WTC11 (cell line): ENCODE results near the gene TTC39B. TPM values are rescaled to one million over a fixed set of nuclear protein-coding genes. Genes with fewer than 3 reads are reported as not detected.

Source experiments
- ATAC-seq: fragments of 200-7000 bp; cut with Tn5 transposase; 2 replicates; pipeline ENCODE4 v1.10.0; 2021; ENCODE audit warnings: mild to moderate bottlenecking, moderate library complexity
- CTCF ChIA-PET: fragments of 300-600 bp; sonication (Branson Sonifier 250); formaldehyde crosslinking; loops from one replicate; lab custom pipeline; 2021; ENCODE audit warnings: antibody characterized with exemption; lab: Charles Lee
- POLR2A ChIA-PET: fragments of 350-600 bp; sonication (Branson Sonifier 250); formaldehyde crosslinking; loops from one replicate; lab custom pipeline; 2021; ENCODE audit warnings: antibody characterized with exemption; lab: Charles Lee
- DNase-seq: peaks from one replicate; pipeline ENCODE4 v3.0.0; 2021; ENCODE audit warnings: low spot score
- H3K27ac Mint-ChIP-seq: 2 replicates; pipeline ENCODE4 v1.8.0; 2021; ENCODE audit warnings: mixed read lengths
- H3K27me3 Mint-ChIP-seq: 2 replicates; pipeline ENCODE4 v1.8.0; 2021; ENCODE audit warnings: low read depth, mild to moderate bottlenecking, moderate library complexity, mixed read lengths
- H3K36me3 Mint-ChIP-seq: 2 replicates; pipeline ENCODE4 v1.8.0; 2021; ENCODE audit warnings: mixed read lengths
- H3K4me1 Mint-ChIP-seq: 2 replicates; pipeline ENCODE4 v1.8.0; 2022; ENCODE audit warnings: mixed read lengths
- H3K4me3 Mint-ChIP-seq: 2 replicates; pipeline ENCODE4 v1.8.0; 2021; ENCODE audit warnings: mild to moderate bottlenecking, moderate library complexity, mixed read lengths
- H3K9me3 Mint-ChIP-seq: 2 replicates; pipeline ENCODE4 v1.8.0; 2021; ENCODE audit warnings: mixed read lengths
- ATF1 ChIP-seq: sonication (generic); formaldehyde crosslinking; IDR thresholded peaks from 2 replicates; pipeline ENCODE4 v1.8.1; 2023; ENCODE audit warnings: mild to moderate bottlenecking, moderate library complexity, missing genetic modification reagents
- ELF4 ChIP-seq: sonication (generic); formaldehyde crosslinking; IDR thresholded peaks from 2 replicates; pipeline ENCODE4 v1.8.1; 2022; ENCODE audit warnings: low read depth, mild to moderate bottlenecking, moderate library complexity, missing genetic modification reagents
- EMX1 ChIP-seq: fragments of 250-450 bp; sonication (Bioruptor Pico); IDR thresholded peaks from 2 replicates; pipeline ENCODE4 v1.8.0; 2021; ENCODE audit warnings: mild to moderate bottlenecking
- HMGA2 ChIP-seq: fragments of 250-450 bp; sonication (Bioruptor Pico); IDR thresholded peaks from 2 replicates; pipeline ENCODE4 v1.4.0; 2021; ENCODE audit warnings: mild to moderate bottlenecking, moderate library complexity
- KAT7 ChIP-seq: sonication (generic); formaldehyde crosslinking; IDR thresholded peaks from 2 replicates; pipeline ENCODE4 v1.8.1; 2023; ENCODE audit warnings: missing genetic modification reagents, mild to moderate bottlenecking, borderline replicate concordance
- MYBL2 ChIP-seq: sonication (generic); formaldehyde crosslinking; IDR thresholded peaks from 2 replicates; pipeline ENCODE4 v1.8.1; 2023; ENCODE audit warnings: mild to moderate bottlenecking, moderate library complexity, missing genetic modification reagents
- NFYB ChIP-seq: sonication (generic); formaldehyde crosslinking; conservative IDR thresholded peaks from 2 replicates; pipeline ENCODE4 v1.8.0; 2022; ENCODE audit warnings: low read depth, missing genetic modification reagents
- NR1H2 ChIP-seq: sonication (generic); formaldehyde crosslinking; IDR thresholded peaks from 2 replicates; pipeline ENCODE4 v1.9.0; 2021; ENCODE audit warnings: mild to moderate bottlenecking, moderate library complexity, missing genetic modification reagents
- PRRX2 ChIP-seq: fragments of 250-450 bp; sonication (Bioruptor Pico); IDR thresholded peaks from 2 replicates; pipeline ENCODE4 v1.8.0; 2021; ENCODE audit warnings: mild to moderate bottlenecking
- ZBTB21 ChIP-seq: sonication (generic); formaldehyde crosslinking; IDR thresholded peaks from 2 replicates; pipeline ENCODE4 v1.8.1; 2023; ENCODE audit warnings: mild to moderate bottlenecking, missing genetic modification reagents, borderline replicate concordance
- ZNF121 ChIP-seq: sonication (generic); formaldehyde crosslinking; IDR thresholded peaks from 2 replicates; pipeline ENCODE4 v1.8.0; 2023; ENCODE audit warnings: missing genetic modification reagents
- ZNF138 ChIP-seq: sonication (generic); formaldehyde crosslinking; conservative IDR thresholded peaks from 2 replicates; pipeline ENCODE4 v1.8.1; 2022; ENCODE audit warnings: mild to moderate bottlenecking, moderate library complexity, missing genetic modification reagents
- ZNF416 ChIP-seq: fragments of 250-450 bp; sonication (Bioruptor Pico); IDR thresholded peaks from 2 replicates; pipeline ENCODE4 v1.9.0; 2021; ENCODE audit warnings: mild to moderate bottlenecking, inconsistent platforms
- total RNA-seq: library from RNA; stranded (reverse); gene quantifications from 3 replicates; pipeline ENCODE4 v1.2.3, GENCODE V29; 2021
- TF ChIP-seq, protein P1 (sequence below): fragments of 200-600 bp; IDR thresholded peaks from 2 replicates; pipeline ENCODE4 v1.8.0; 2022; ENCODE audit warnings: antibody characterized with exemption
- TF ChIP-seq, protein P2 (sequence below): sonication (generic); formaldehyde crosslinking; IDR thresholded peaks from 2 replicates; pipeline ENCODE4 v1.8.1; 2023; ENCODE audit warnings: mild to moderate bottlenecking, missing genetic modification reagents, moderate library complexity
- TF ChIP-seq, protein P3 (sequence below): fragments of 250-450 bp; sonication (Bioruptor Pico); IDR thresholded peaks from 2 replicates; pipeline ENCODE4 v1.9.0; 2021; ENCODE audit warnings: mild to moderate bottlenecking
- TF ChIP-seq, protein P4 (sequence below): sonication (generic); formaldehyde crosslinking; IDR thresholded peaks from 2 replicates; pipeline ENCODE4 v1.8.1; 2023; ENCODE audit warnings: mild to moderate bottlenecking, moderate library complexity, missing genetic modification reagents

TTC39B gene
- total RNA-seq, 1 experiment from 2014 or later: 12.5 TPM

DNA sequence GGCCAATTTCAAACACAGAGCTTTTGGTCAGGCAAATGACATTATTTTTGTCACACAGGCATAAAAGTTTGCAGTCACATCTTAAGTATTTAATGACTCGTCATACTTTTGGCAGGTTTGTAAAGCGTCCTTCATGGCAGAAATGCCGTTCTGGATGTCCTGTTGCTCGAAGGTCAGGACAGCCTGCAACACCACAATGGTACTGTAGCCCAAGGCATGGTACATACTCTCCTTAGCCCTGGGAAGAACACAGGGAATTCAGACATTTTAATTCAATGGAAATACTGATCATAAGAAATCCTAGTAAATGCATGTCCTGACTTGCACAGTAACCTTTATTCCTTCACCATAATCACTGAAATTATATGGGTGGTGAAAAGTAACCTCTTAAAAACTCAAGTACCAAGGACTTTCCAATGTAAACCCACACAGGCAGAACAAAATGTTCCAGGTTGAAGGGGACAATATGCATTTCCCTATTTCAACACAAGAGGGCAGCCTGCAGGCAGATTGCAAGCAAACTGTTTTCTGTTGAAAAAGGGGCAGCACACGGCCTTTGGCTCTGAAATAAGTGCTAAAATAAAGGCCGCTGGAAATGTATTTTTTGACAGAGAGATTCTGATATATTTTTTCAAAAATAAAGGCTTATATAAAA is 95.7 kb downstream of the TTC39B start:
- H3K4me1 Mint-ChIP-seq: peaks cover 38% of the 10 kb centered on the region
- peaks cover 10% of the 10 kb centered on the region for H3K36me3 Mint-ChIP-seq
- POLR2A ChIA-PET: interaction anchor here (0.6 kb wide), 1 partner anchor 665 kb away, joined by 3 read pairs; no protein-coding TSS in a partner anchor
- CTCF ChIA-PET: interaction anchor here (0.6 to 2.9 kb wide), 8 partner anchors 10 to 330 kb away, joined by 3 to 20 read pairs (median 4); no protein-coding TSS in a partner anchor
- TF ChIP-seq ZNF416 (CRISPR knock-in tag) (no peak), NR1H2 (CRISPR knock-in tag) (no peak), ZNF121 (CRISPR knock-in tag) (no peak), HMGA2 (CRISPR knock-in tag) (no peak), ZNF138 (CRISPR knock-in tag) (no peak)
- TF ChIP-seq, protein P1, sequence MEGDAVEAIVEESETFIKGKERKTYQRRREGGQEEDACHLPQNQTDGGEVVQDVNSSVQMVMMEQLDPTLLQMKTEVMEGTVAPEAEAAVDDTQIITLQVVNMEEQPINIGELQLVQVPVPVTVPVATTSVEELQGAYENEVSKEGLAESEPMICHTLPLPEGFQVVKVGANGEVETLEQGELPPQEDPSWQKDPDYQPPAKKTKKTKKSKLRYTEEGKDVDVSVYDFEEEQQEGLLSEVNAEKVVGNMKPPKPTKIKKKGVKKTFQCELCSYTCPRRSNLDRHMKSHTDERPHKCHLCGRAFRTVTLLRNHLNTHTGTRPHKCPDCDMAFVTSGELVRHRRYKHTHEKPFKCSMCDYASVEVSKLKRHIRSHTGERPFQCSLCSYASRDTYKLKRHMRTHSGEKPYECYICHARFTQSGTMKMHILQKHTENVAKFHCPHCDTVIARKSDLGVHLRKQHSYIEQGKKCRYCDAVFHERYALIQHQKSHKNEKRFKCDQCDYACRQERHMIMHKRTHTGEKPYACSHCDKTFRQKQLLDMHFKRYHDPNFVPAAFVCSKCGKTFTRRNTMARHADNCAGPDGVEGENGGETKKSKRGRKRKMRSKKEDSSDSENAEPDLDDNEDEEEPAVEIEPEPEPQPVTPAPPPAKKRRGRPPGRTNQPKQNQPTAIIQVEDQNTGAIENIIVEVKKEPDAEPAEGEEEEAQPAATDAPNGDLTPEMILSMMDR: peak; percentile 79
- TF ChIP-seq, protein P2, sequence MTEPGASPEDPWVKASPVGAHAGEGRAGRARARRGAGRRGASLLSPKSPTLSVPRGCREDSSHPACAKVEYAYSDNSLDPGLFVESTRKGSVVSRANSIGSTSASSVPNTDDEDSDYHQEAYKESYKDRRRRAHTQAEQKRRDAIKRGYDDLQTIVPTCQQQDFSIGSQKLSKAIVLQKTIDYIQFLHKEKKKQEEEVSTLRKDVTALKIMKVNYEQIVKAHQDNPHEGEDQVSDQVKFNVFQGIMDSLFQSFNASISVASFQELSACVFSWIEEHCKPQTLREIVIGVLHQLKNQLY (CRISPR knock-in tag): no peak
- TF ChIP-seq, all 79 proteins: peak for 1
- DNase-seq: peak; percentile 57
- ATAC-seq: peak; percentile 80
- Mint-ChIP-seq H3K27ac (no peak overlapping the region), H3K27me3 (no peaks in the 10 kb centered on the region), H3K9me3 (peaks cover 4% of the 10 kb centered on the region), H3K4me3 (no peak overlapping the region)

DNA sequence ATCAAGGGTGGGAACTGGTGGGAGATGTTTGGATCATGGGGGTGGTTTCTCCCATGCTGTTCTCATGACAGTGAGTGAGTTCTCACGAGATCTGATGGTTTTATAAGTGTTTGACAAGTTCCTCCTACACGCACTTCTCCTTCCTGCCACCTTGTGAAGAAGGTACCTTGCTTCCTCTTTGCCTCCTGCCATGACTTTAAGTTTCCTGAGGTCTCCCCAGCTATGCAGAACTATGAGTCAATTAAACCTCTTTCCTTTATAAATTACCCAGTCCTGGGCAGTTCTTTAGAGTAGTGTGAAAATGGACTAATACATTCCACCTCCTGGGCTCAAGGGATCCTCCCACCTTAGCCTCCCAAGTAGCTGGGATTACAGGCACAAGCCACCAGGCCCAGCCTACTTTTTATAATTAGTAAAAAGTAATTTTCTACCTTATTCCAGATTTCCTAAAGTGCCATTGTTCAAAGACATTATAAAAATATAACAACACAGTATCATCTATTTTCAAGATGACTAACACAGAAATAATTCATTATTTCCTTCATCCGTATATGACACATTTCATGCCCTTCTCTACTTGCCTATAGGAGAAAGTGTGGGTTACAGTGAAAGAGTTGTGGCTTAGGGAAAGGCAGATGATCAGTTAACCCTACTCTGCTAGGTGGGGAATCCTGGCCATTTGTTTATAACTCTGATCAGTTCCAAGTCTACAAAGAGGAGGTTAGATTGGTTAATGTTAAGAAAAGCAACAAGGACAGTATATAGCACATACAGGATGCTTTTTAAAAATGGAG is 99.9 kb downstream of the TTC39B start:
- Mint-ChIP-seq H3K9me3 (peaks cover 4% of the 10 kb centered on the region), H3K4me1 (peaks cover 25% of the 10 kb centered on the region), H3K27ac (no peak overlapping the region), H3K4me3 (no peak overlapping the region), H3K27me3 (no peaks in the 10 kb centered on the region), H3K36me3 (peaks cover 17% of the 10 kb centered on the region)
- TF ChIP-seq KAT7 (CRISPR knock-in tag) (no peak), NFYB (CRISPR knock-in tag) (no peak), MYBL2 (CRISPR knock-in tag) (no peak), ZBTB21 (CRISPR knock-in tag) (no peak), EMX1 (CRISPR knock-in tag) (no peak), ATF1 (CRISPR knock-in tag) (no peak), PRRX2 (CRISPR knock-in tag) (no peak), ELF4 (CRISPR knock-in tag) (no peak)
- TF ChIP-seq, protein P1: no peak
- TF ChIP-seq, protein P3, sequence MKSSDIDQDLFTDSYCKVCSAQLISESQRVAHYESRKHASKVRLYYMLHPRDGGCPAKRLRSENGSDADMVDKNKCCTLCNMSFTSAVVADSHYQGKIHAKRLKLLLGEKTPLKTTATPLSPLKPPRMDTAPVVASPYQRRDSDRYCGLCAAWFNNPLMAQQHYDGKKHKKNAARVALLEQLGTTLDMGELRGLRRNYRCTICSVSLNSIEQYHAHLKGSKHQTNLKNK: no peak
- TF ChIP-seq, protein P4, sequence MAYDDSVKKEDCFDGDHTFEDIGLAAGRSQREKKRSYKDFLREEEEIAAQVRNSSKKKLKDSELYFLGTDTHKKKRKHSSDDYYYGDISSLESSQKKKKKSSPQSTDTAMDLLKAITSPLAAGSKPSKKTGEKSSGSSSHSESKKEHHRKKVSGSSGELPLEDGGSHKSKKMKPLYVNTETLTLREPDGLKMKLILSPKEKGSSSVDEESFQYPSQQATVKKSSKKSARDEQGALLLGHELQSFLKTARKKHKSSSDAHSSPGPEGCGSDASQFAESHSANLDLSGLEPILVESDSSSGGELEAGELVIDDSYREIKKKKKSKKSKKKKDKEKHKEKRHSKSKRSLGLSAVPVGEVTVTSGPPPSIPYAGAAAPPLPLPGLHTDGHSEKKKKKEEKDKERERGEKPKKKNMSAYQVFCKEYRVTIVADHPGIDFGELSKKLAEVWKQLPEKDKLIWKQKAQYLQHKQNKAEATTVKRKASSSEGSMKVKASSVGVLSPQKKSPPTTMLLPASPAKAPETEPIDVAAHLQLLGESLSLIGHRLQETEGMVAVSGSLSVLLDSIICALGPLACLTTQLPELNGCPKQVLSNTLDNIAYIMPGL (CRISPR knock-in tag): no peak
- POLR2A ChIA-PET: interaction anchor here (0.7 kb wide), 1 partner anchor 58 kb away, joined by 9 read pairs; no protein-coding TSS in a partner anchor
- CTCF ChIA-PET: interaction anchor here (0.6 to 2.4 kb wide), 2 partner anchors 25 to 346 kb away, joined by 3 to 7 read pairs; no protein-coding TSS in a partner anchor
- no peak for ATAC-seq
- no peak for DNase-seq
